HCT116 (cell line): ENCODE data around the gene DCHS2.

ENCODE experiments used
- ATF3 ChIP-seq: IDR thresholded peaks from 2 replicates; pipeline ENCODE4 v1.6.1; 2012
- CTCF ChIP-seq, 3 experiments: fragments of 200-600 bp in 1 of 3; sonication (generic) in 1 of 3; IDR thresholded peaks in 2 of 3; conservative IDR thresholded peaks in 1 of 3; 2 replicates each; pipeline ENCODE4 v1.5.1; 2012 to 2017; ENCODE audit warnings: low read depth in 2 of 3, low read length in 2 of 3, antibody characterized with exemption in 1 of 3, borderline replicate concordance in 1 of 3, control low read depth in 1 of 3, mild to moderate bottlenecking in 1 of 3, mixed read lengths in 1 of 3, mixed run types in 1 of 3, moderate library complexity in 1 of 3; ENCODE audit not compliant: insufficient read depth in 1 of 3
- POLR2A ChIP-seq: IDR thresholded peaks from 2 replicates; pipeline ENCODE4 v1.7.0; 2011; ENCODE audit warnings: borderline replicate concordance; ENCODE audit not compliant: insufficient read depth, insufficient read length; ENCODE audit errors: extremely low read depth
- REST ChIP-seq: IDR thresholded peaks from 2 replicates; pipeline ENCODE4 v1.6.1; 2012; ENCODE audit warnings: low read depth
- SIN3A ChIP-seq: IDR thresholded peaks from 2 replicates; pipeline ENCODE4 v1.6.1; 2012; ENCODE audit warnings: low read depth
- TCF7L2 ChIP-seq: IDR thresholded peaks from 2 replicates; pipeline ENCODE4 v1.7.0; 2011; ENCODE audit warnings: borderline replicate concordance, inconsistent platforms; ENCODE audit not compliant: insufficient read depth, insufficient read length; ENCODE audit errors: extremely low read depth
- ZFX ChIP-seq: fragments of 450-650 bp; IDR thresholded peaks from 2 replicates; pipeline ENCODE4 v1.6.1; 2017

- no peak for TF ChIP-seq CTCF (IDR thresholded peaks at IDR 0.05 in 2 of 3, conservative IDR thresholded peaks at IDR 0.05 in 1 of 3; ENCODE audit: borderline replicate concordance in 1 of 3, insufficient read depth in 1 of 3, low read depth in 2 of 3, low read length in 2 of 3)
- no peak for TF ChIP-seq SIN3A
- no peak for TF ChIP-seq POLR2A
- no peak for TF ChIP-seq ZFX
- TF ChIP-seq ATF3 = no peak
- no peak for TF ChIP-seq REST
- TF ChIP-seq TCF7L2 = no peak
These were observed 150.2 kb downstream of the DCHS2 start for GRCh38 chr4:154341448-154341847.
